Activated CD4-positive, alpha-beta T cell treated with anti-CD3 and anti-CD28 coated beads, Interleukin-2, Interleukin-4, amounts not matched to agents 100 ng/mL and 50 ng/mL, durations not matched to agents 16 hours and 8 hours (primary cell): ENCODE measurements around the gene UPF3B.
"Not testable (repeated sequence)": the region's sequence is repeated elsewhere in the genome, so short reads cannot be mapped to it uniquely, and the experiment has no call there.

Experiments
- DNase-seq: peaks from one replicate; pipeline ENCODE4 v3.0.0-alpha.2; 2020; ENCODE audit warnings: low spot score

UPF3B gene

GRCh38 chrX:119826399-119826959 is 26.3 kb downstream of the UPF3B start:
- DNase-seq, result peak; percentile 53

- DNase-seq, result not testable (repeated sequence)
These were observed 28.5 kb downstream of the UPF3B start for GRCh38 chrX:119824221-119824620.

DNA sequence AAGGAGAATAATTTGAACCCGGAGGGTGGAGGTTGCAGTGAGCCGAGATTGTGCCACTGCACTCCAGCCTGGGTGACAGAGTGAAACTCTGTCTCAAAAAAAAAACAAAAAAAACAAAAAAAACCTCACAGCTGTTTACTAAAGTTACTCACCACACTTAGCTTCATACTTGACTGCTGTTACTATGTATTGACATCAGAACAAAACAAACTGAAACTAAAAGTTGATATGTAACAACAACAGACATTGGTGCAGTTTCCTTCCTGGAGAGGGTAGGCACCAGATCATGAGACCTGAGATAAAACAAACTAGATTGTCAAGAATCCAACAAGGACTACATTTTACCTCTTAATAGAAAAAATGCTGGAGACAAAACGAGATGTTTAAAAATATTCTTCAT is 31.1 kb downstream of the UPF3B start:
- DNase-seq, result peak; percentile 29

DNA sequence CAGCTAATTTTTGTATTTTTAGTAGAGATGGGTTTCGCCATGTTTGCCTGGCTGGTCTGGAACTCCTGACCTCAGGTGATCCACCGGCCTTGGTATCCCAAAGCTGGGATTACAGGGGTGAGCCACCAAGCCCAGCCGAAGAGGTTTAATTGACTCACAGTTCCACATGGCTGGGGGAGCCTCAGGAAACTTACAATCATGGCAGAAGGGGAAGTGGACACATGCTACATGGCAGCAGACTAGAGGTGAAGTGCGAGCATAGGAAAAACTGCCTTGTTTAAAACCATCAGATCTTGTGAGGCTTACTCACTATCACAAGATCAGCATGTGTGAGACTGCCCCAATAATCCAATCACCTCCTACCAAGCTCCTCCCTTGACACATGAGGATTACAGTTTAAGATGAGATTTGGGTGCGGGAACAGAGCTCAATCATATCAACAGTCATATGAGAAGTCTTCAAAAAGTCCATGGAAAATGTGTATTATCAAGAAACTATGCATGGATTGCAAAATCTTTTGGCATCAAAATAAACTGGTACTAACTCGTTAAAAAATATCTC is 35.6 kb downstream of the UPF3B start:
- DNase-seq, result no peak

- no peak for DNase-seq
These were observed 36.5 kb downstream of the UPF3B start for GRCh38 chrX:119816300-119816699.

- DNase-seq, result no peak
These were observed 43.5 kb downstream of the UPF3B start for GRCh38 chrX:119809185-119809666.

- DNase-seq, result not testable (repeated sequence)
These were observed 44.3 kb downstream of the UPF3B start for GRCh38 chrX:119808461-119808860.

- no peak for DNase-seq
These were observed 50.2 kb downstream of the UPF3B start for GRCh38 chrX:119802546-119802945.

DNA sequence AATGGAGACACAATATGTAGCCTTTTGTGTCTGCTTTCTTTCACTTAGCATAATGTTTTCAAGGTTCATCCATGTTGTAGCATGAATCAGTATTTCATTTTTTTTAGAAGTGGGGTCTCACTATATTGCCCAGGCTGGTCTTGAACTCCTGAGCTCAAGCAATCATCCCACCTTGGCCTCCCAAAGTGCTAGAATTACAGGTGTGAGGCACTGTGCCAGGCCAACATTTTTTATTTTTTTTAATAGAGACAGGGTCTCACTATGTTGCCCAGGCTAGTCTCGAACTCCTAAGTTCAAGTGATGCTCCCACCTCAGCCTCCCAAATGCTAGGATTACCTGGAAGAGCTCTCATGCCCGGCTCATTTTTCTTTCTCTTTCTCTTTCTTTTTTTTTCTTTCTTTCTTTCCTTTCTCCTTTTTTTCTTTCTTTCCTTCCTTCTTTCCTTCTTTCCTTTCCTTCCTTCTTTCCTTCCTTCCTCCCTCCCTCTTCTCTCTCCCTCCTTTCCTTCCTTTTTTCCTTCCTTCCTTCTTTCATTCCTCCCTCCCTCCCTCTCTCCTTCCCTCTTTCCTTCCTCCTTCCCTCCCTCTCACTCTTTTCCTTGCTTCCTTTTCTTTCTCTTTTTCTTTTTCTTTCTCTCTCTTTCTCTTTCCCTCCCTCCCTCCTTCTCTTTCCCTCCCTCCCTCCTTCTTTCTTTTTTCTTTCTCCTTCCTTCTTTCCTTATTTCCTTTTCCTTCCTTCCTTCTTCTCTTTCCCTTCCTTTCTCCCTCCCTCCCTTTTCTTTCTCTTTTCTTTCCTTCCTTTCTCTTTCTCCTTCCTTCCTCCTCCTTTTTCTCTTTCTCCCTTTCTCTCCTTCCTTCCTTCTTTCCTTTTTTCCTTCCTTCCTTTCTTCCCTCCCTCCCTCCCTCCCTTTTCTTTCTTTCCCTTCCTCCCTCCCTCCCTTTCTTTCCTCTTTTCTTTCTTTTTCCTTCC is 51.2 kb downstream of the UPF3B start:
- no peak for DNase-seq

- DNase-seq, result peak; percentile 84
These were observed 61.1 kb downstream of the UPF3B start, which contains the start of gene RPL39 for GRCh38 chrX:119791437-119792231. Gene RPL39 (minus strand): TSS chrX:119791630. CDS start chrX:119791576, 54 bp downstream.

DNA sequence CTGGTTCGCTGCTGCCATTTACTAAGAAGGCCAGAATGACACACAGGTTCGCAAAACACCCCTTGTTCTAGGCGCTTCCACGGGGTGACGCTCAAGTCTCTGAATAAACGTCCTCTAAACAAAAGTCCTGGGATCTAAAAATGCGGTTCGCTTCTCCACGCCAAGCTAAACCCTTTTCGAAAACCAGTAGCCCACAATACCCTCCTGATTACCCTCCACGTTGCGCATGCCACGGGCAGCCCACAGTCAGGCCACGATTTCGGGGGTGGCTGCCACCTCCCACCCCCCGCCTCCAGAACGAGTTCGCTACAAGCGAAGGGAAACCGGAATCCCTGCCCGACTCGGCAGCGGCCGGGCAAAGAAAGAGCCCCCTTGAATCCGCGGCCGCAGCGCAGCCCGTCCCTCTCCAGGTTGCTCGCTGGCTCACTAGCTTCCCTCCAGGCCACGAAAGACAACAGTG is 61.8 kb downstream of the UPF3B start:
- DNase-seq, result peak; percentile 24

DNA sequence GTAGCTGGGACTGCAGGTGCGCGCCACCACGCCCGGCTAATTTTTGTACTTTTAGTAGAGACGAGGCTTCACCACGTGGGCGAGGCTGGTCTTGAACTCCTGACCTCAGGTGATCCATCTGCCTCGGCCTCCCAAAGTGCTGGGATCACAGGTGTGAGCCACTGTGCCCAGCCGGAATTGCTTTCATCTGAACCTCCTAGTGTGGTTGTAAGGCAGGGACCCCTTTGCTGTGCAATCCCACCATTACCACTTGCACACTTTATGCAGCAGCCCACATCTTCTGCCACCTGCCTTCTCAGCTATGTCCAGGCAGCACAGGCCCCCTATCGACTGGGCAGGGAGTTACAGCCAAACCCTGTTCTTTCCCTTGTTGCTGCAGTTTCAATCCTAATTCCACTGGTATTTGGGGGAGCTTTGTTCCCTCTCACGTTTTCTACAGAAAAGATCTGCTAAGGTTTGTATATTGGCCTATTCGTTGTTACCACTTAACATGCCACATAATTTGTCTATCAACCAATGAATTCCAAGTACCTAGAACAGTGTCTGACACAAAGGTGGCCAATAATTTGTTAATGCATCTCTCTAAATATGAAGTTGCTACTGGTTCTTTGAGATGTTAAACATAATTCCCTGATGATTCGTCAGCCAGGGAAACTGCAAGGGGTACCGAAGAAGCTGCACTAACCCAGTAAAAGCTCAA is 67.9 kb downstream of the UPF3B start:
- DNase-seq, result peak; percentile 61
